Fibroblast of villous mesenchyme (primary cell): ENCODE results near the gene MAGI2. TPM values are rescaled to one million over a fixed set of nuclear protein-coding genes. Genes with fewer than 3 reads are reported as not detected.

Source experiments
- DNase-seq: peaks from one replicate; pipeline ENCODE4 v3.0.0-alpha.2; 2010; ENCODE audit warnings: low read depth
- H3K4me3 ChIP-seq: 2 replicates; pipeline ENCODE4 v1.5.1; 2011; ENCODE audit warnings: low read depth, mild to moderate bottlenecking, low read length
- total RNA-seq: library from RNA; depleted of rRNA; stranded (reverse); fragments of >200 nt; gene quantifications from 2 replicates; pipeline ENCODE4 v1.2.3, GENCODE V29; 2012
- TF ChIP-seq, protein P1 (sequence below): IDR thresholded peaks from 2 replicates; pipeline ENCODE4 v1.5.1; 2012; ENCODE audit warnings: low read depth, mild to moderate bottlenecking, low read length; ENCODE audit not compliant: insufficient read depth

The MAGI2 gene
- total RNA-seq, 1 donor = 24.6 TPM

DNA sequence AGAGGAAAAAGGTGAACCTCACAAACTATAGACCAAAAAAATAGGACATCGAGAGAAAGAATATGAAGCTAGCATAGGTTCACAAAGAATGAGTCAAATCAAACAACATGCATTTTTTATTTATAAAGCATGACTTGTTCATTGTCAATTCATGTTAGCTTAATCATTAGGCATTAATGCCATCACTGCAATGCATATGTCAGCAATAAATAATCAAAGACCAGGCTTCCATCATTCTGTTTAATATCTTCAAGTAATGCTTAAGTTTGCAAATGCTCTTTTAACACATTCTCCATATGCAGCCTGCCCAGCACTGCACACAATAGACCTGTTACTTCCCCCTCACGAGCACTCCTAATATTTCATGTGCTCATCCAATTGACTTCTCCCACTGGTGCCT, 8.9 kb upstream of the MAGI2 start:
- DNase-seq = no peak
- H3K4me3 ChIP-seq = no peak overlapping the region
- TF ChIP-seq, protein P1, sequence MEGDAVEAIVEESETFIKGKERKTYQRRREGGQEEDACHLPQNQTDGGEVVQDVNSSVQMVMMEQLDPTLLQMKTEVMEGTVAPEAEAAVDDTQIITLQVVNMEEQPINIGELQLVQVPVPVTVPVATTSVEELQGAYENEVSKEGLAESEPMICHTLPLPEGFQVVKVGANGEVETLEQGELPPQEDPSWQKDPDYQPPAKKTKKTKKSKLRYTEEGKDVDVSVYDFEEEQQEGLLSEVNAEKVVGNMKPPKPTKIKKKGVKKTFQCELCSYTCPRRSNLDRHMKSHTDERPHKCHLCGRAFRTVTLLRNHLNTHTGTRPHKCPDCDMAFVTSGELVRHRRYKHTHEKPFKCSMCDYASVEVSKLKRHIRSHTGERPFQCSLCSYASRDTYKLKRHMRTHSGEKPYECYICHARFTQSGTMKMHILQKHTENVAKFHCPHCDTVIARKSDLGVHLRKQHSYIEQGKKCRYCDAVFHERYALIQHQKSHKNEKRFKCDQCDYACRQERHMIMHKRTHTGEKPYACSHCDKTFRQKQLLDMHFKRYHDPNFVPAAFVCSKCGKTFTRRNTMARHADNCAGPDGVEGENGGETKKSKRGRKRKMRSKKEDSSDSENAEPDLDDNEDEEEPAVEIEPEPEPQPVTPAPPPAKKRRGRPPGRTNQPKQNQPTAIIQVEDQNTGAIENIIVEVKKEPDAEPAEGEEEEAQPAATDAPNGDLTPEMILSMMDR = no peak

DNA sequence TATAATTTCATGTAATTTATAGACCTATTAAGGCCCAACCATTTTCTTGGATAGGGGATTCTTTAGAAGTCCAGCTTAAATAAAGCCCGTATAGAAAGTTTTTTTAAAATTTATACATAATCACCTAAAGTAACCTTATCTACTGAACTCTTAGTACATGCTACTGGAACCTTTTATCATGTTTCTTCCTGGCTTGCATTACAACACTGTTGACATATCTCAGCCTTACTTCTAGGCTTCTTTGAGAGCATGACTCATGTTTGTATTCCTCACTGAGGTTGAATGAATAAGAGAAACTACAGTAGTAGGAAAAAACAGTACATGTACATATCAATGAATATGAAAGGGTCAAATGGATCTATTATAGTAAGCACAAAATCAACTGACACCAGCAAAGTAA, 8.2 kb upstream of the MAGI2 start:
- H3K4me3 ChIP-seq = no peak overlapping the region
- DNase-seq = peak; percentile 83
- TF ChIP-seq, protein P1 = no peak

DNA sequence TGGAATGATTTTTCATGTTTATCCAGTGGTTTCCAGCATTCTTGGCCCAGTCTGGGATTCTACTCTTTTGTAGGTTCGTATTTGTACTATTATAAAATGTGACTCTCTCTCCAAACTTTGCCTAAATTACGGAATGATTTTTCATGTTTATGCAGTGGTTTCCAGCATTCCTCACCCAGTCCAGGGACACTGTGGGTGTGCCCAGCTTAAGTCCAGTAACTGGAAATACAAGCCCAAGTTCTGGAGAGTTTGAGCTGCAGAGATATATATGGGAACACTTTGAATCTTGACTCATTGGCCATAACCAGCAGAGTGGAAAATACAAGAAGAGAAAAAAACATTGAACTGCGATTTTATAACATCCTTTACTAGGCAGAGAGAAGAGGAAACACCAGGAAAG, 5.9 kb upstream of the MAGI2 start:
- no peak overlapping the region for H3K4me3 ChIP-seq
- DNase-seq = peak; percentile 76
- TF ChIP-seq, protein P1 = no peak

DNA sequence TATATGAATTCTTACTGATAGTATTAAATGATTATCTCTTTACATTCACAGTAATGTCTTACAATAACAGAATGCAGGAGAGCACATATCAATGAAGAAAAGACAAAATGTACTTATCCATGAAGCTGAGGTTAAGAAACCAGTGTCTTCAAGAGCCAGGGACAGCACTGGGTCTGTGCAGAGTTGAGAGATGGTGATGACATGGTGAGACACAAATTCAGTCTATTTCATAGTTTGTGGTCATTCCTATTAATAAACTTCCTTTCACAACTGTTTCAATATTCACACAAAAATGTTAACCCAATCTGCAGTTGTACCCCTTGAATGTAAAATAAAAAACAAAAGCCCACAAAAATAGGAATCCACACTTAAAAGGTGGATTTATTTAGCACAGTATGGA, 5.3 kb upstream of the MAGI2 start:
- DNase-seq = peak; percentile 31
- TF ChIP-seq, protein P1 = no peak
- H3K4me3 ChIP-seq = no peak overlapping the region

DNA sequence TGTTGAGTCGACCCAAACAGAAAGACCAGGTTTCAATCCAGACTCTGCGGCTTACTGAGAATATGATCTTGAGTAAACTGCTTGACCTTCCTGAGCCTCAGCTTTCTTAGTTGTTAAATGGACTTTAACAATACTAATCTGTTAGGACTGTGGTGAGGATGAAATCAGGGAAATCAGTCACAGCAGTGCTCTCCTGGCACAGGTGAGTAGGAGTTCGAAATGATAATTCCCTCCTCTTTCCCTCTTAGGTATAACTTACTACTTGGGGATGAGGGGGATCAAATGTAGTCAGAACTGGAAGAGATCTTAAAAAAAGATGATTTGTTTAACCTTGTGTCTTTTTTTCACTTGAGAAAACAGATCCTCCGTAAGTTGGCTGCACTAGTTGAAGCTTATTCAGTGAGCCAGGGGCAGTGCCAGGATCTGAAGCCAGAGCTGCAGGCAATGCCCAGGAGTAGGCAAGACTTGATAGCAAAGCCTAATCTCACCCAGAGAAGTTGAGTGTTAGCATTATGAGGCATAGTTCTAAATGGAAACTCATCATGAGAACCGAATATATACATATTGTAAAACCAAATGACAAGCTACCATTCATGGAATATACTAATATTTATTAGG, 1.8 kb upstream of the MAGI2 start:
- TF ChIP-seq, protein P1 = no peak
- peak overlapping the region; percentile 94 for H3K4me3 ChIP-seq
- DNase-seq = no peak

DNA sequence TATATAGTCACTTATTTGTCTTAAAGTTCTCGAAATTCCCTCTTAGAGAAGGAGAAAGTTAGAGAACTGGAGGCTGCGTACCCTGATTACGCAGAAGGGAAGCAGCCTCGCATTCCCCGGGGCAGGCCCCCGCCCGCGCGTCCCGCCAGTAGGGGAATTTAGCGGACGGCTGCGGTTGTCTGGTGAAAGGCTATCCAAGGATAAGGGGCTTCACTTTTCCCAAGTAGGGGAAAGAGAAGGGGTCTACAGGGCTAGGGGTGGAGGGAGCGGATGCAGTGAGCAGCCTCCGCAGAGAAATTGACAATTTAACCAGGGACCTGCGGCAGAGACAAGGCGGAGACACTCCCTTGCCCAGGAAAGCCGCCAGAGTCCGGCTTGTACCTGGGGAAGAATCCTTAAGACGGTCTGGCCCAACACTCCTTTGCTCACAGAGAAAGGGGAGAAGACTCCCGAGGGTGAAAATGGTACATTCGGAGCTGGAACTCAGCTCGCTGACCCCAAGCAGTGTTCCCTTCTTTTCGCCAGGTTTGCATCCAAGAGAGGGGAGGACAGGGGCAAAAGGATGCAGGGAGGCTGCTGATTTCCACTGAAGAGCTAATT, 994 bp upstream of the MAGI2 start:
- H3K4me3 ChIP-seq = peak overlapping the region; percentile 94

More for the DNA sequence above, 994 bp upstream of the MAGI2 start:
- DNase-seq = peak; percentile 71
- TF ChIP-seq, protein P1 = no peak
